ENCODE measurements around the gene NAB1. TPM values are rescaled to one million over a fixed set of nuclear protein-coding genes. Genes with fewer than 3 reads are reported as not detected.

Gene NAB1, protein sequence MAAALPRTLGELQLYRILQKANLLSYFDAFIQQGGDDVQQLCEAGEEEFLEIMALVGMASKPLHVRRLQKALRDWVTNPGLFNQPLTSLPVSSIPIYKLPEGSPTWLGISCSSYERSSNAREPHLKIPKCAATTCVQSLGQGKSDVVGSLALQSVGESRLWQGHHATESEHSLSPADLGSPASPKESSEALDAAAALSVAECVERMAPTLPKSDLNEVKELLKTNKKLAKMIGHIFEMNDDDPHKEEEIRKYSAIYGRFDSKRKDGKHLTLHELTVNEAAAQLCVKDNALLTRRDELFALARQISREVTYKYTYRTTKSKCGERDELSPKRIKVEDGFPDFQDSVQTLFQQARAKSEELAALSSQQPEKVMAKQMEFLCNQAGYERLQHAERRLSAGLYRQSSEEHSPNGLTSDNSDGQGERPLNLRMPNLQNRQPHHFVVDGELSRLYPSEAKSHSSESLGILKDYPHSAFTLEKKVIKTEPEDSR
- total RNA-seq = 29.0 and 34.6 TPM in 2 replicates

DNA sequence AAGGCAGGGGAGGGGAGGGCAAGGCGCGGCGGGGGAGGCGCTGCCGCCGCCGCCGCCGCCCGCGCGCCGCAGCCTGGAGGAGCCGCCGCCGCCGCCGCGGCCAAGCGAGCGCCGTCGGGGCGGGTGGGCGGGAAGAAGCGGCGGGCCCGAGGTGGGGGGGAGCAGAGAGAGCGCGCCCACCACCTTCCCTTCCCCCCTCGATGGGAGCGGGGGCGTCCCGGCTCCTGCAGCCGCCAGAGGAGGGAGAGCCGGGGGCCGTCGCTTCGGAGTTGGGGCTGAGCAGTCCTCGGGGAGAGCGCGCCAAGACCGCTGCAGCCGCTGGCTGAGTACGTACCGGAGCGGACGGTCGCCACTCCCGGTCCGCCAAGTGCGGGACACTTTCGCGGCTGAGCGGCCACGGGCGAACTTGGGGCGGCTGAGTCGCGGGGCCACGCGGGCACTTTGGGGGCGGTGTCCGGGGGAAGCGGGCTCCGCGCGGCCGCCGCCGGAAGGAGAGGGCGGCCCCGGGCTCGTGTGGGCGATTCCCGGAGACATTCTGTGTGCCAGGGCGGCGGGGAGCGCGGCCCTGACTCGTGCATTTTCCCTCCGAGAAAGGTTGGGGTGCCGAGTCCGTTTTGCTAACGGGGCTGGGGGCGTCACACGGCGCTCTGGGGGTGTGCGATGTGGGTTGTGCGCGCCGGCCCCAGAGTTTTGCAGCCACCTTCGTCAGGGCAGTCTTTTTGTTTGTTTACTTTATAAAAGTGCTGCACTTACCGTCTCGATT lies at the start of gene NAB1:
Gene NAB1, plus strand, starts transcription at position 49 of the 763 bp plus-strand sequence. CDS start 10,094 bp downstream, outside the sequence.

Other genes starting within 250 kb of the NAB1 start
- gene MFSD6, start 240.7 kb upstream of the NAB1 start, total RNA-seq = 10.7 and 12.2 TPM in 2 replicates
- gene NEMP2, start 114.4 kb upstream of the NAB1 start, total RNA-seq = 9.6 and 10.0 TPM in 2 replicates
- 161 and 275 TPM in 2 replicates for gene GLS, start 231.7 kb downstream of the NAB1 start, total RNA-seq